NCI-H2196 treated with DMSO at 0.1 percent for 48 hours (cell line): ENCODE measurements around the gene IPO7.
"Not testable (repeated sequence)": the region's sequence is repeated elsewhere in the genome, so short reads cannot be mapped to it uniquely, and the experiment has no call there.

Source experiments
- DNase-seq: peaks from one replicate; lab custom pipeline; 2025; ENCODE audit not compliant: unreplicated experiment; lab: John Stamatoyannopoulos, UW

Gene IPO7

GRCh38 chr11:9397746-9398680, 13.6 kb downstream of the IPO7 start:
- DNase-seq = no peak

DNA sequence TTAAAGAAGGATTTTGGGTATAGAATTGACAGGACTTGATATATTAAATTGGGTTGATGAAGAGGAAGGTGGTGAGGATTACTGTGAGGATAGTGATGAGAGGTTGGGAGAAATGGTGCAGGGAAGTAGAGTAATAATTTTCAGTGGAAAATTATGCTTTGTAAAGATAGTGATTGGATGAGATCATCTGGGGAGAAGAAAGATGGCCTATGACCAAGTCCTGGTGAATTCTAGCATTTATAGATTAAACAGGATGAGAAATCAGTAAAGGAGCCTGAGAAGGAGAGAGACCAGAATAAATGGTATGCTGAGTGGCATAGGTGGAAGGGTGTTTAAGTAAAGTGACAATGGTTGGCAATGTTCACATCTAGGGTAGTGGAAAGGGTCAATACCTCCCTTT, 15.0 kb downstream of the IPO7 start:
- DNase-seq = no peak

DNA sequence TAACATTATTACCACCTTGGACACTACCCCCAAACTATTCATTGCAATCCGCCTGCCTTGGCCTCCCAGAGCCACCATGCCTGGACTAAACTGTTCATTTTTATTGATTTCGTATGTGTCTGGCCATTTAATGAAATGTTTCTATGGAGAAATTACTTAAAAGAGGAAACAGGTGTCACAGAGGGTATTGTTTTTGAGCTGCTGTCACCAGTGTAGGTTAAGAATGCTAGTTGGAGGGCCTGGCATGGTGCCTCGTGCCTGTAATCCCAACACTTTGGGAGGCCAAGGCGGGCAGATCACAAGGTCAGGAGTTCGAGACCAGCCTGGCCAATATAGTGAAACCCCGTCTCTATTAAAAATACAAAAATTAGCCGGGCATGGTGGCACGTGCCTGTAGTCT, 17.4 kb downstream of the IPO7 start:
- not testable (repeated sequence) for DNase-seq

DNA sequence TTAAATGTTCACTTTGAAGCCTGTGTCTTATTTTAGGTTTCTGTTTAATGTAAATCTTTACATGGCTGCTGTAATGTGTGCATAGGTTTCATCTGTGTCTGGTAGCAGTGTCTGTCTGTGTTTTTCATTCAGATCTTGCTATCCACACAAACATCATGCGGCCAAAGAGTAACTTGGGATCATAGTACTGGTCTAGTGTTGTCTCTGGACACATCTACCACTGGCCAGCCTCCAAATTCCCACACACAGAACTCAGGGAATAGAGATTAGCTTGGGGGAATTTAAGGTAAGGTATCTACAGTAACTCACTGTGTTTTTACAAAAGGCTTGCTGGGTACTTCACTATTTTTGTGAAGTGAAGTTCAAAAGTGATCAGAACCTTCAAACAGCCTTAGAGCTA, 44.3 kb downstream of the IPO7 start:
- no peak for DNase-seq

DNA sequence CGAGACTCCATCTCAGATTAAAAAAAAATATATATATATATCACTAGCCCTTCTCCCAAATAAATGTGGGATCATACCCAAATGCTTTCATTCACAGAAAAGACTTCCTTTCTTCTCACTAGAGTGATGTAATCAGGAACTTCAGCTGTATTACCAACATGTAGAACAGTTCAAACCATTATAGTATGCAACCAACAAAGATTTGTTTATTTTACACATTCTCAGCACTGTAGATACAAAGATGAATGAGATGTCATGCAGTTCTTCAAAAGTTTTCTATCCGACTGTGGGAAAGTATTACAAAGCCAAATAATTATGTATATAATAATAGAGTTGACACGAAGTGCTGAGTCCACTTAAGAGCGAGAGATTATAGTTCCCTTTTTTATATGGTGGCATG, 54.2 kb downstream of the IPO7 start:
- no peak for DNase-seq

DNA sequence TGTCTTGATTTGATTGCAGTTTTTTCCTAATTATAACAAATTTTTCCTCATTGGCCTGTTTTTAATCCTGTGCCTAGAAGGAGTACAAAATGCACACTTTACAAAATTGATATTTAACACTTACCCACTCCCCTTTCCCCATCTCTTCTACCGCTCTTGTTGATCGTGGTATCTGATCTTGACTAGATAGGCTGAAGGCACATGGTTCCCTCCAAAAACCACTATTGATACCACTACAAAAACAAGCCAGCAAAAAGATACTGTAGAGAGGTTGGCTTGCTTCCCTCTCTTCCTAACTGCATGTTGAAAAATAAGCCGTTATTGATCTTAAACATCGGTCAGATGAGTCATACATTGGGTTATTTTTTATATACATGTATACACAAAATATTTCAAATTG, 61.8 kb downstream of the IPO7 start:
- DNase-seq = no peak

DNA sequence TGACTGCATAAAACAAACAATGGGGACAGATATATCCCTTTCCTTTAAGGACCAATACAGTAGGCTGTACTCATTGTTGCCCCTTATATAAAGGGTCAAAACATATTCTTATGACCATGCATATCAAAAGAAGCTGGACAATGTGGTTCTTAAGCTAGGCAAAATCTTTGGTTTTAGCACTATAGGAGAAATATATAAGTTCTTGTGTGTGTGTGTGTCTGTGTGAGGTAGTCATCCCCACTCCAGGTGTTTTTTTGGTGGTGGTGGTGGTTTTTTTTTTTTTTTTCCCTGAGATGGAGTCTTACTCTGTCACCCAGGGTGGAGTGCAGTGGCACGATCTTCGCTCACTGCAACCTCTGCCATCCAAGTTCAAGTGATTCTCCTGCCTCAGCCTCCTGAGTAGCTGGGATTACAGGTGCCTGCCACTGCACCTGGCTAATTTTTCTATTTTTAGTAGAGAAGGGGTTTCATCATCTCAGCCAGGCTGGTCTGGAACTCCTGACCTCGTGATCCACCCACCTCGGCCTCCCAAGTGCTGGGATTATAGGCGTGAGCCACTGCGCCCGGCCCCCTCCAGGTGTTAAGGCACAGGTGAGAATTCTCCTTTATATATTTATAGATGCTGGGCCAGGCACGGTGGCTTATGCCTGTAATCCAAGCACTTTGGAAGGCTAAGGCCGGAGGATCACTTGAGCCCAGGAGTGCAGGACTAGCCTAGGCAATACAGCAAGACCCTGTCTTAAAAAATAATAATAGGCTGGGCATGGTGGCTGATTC, 64.3 kb downstream of the IPO7 start:
- no peak for DNase-seq

- DNase-seq = not testable (repeated sequence)
Observed at GRCh38 chr11:9452023-9452422, 67.6 kb downstream of the IPO7 start.

- no peak for DNase-seq
Observed at GRCh38 chr11:9455722-9456121, 71.3 kb downstream of the IPO7 start.

DNA sequence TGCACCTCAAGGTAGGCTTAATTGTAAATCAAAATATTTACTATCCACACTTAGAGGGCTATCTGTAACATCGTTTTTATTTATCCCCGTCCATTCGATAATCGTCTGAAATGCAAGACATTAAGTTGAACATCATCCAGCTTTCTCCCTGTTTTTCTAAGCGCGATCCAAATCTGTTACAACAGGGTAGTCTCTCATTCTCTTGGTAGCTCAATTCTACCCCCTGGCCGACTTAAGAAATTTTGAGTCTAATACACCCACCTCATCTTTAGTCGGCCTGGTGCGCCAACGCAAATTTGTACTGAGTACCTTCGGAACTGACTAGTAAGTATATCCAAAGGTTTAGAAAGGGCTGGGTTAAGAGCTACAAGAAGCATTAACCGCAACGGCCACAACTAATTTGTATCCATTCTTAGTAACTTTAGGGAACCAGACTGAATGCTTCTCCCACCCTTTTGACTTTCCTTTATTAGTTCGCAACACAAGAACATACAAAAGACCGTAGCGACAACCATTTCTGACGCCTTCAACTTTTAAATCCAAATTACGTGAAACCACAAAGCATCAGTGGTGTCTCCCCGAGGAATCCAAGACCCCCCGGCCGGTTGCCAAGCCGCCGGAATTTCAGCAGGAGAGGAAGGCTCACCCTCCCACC, 75.3 kb downstream of the IPO7 start:
- no peak for DNase-seq

DNA sequence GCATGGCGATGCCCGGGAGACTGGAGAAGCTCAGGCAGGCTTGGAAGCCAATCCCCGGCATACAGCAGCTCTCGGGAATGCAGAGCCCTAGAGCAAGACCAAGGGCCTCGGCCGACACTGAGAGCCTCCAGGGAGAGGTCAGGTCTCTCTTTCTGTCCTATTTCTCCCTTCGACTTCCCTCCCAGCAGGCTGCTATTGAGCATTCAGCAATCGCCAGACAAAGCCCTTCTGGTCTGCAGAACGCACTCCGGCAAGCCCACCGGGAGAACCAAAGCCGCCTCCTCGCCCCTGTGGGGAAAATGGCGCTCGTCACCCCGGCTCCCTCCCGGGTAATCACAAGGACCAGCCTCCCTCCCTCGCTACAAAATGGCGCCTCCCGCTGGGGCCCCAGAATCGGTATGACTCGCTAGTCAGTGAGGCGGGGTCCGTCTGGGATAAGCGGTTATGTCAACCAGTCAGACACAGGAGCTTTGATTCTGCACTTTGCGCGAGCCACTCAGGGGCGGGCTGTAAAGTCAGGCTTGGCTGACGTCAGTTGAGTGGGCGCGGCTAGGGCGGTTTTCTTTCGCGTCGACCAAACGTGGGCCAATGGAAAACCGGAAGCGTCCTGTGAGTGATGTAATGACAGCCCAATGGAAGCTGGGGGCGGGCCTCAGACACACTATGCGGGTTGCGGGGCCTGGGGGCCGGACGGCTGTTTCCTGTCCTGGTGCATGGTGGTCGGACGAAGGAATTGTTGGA, 76.0 kb downstream of the IPO7 start, which contains the start of gene ZNF143:
ZNF143 (plus strand) TSS at position 691 of the 741 bp plus-strand sequence. CDS start 10,297 bp downstream, outside the sequence.
- DNase-seq = peak; percentile 99

GRCh38 chr11:9461063-9461759, 76.8 kb downstream of the IPO7 start:
- DNase-seq = peak; percentile 83

- DNase-seq = no peak
Observed at GRCh38 chr11:9461760-9462134, 77.3 kb downstream of the IPO7 start.

- DNase-seq = no peak
Observed at GRCh38 chr11:9462172-9462799, 77.8 kb downstream of the IPO7 start.

GRCh38 chr11:9462806-9463537, 78.5 kb downstream of the IPO7 start:
- no peak for DNase-seq

DNA sequence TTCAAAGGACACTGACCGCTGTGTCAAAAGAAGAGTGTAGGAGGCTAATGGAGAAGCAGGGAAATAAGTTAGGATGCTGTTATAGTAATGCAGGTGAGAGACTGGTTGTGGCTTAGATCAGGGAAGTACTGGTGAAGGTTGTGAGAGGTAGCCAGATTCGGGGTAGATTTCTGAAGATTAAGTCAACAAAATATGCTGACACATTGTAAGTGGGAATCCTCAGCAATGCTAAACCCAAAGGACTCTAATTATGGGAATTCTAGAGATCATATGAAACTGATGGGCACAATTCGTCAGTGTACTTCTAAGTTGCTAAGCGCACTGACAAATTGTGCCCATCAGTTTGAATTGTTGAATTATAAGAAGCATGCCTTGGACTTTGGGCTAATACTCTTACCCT, 86.3 kb downstream of the IPO7 start:
- DNase-seq = no peak

DNA sequence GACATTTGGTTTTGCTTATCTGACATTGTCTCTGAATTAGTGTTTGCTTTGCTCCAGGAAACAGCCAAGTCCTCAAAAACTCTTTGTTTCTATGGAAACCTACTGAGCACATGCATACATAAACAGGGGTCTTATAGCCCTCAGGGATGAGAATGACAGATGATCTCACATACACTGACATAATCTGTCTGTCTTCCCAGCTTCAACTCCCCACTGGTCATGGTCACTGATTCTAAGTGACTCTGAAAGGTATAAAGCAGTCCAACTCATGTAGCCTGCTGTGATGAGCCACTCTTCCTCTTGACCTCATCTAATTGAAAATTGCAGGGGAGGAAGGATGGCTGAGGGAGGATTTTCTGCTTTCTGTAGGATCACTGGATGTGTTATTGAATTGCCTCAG, 89.0 kb downstream of the IPO7 start:
- no peak for DNase-seq

DNA sequence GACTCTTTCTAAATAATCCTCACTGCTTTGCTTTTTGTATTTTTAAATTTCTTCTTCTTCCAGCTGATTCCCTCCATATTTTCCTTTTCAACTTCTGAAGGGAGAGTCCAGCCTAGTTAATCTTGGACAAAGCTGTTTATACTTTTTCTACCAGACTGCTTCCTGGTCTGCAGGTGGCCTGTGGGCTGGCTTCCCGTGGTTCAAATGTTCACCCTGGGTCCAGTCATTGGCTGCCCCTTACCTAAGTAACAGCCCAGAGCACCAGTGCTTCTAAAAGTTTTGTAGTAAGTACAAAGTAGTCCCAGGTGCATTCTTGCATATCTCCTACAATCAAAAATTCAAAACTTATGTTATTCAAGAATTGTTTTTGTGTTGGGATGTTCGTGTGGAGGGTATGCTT, 95.4 kb downstream of the IPO7 start:
- no peak for DNase-seq
